SK-N-MC (cell line): Measurements from ENCODE around the gene HSD3B7.

Experiments used
- EZH2 ChIP-seq: fragments of 200-600 bp; sonication (generic); IDR thresholded peaks from one replicate; pipeline ENCODE4 v1.6.1; 2017; ENCODE audit warnings: antibody characterized with exemption
- POLR2AphosphoS5 ChIP-seq: IDR thresholded peaks from 2 replicates; pipeline ENCODE4 v1.6.1; 2012; ENCODE audit warnings: mild to moderate bottlenecking, low read depth, low read length, borderline replicate concordance

- TF ChIP-seq POLR2AphosphoS5 (no peak), EZH2 (no peak)
Observed at GRCh38 chr16:30995927-30996323, 10.9 kb downstream of the HSD3B7 start.
